Retina (tissue), 1 donor: Measurements from ENCODE around the gene RASGEF1B.
A peak's percentile ranks its signal among the peaks of the same experiment; 100 is the strongest.

Experiments used
- DNase-seq: peaks from one replicate; pipeline ENCODE4 v3.0.0-alpha.2; 2016

RASGEF1B gene

DNA sequence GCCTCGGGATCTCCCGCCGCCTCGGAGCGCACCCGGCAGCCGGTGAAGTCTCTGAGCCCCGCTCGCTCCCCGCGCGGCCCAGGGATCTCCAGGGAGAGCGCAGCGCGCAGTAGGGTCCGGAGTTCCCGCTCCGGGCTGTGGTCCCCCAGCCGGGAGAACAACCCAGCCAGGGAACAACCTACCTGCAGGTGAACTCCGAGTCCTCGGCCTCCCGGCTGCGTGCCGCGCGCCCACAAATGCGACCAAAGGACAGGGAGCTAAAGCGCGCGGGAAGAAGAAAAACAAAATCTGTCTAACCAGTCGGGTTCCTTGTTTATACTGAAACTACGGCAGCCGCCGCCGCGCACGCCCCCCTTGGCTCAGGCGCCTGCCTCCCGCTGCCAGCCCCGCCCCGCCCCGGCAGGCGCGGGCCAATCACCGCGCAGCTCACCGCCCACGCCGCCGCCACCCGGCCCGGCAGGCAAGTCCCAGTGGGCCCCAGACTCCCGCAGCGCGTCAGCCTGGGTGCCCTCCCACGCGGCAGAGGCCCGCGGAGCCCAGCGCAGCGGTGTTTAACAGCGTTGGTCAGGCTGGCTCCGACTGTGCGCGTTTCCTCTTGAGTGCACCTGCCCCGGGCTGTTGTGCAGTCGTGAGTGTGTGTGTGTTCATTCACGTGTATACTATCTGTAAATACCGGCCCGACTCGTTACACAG, at the start of gene RASGEF1B:
RASGEF1B (minus strand) TSS at position 320 of the 693 bp plus-strand sequence. CDS start 12,399 bp downstream, outside the sequence.
- DNase-seq = peak; percentile 89

DNA sequence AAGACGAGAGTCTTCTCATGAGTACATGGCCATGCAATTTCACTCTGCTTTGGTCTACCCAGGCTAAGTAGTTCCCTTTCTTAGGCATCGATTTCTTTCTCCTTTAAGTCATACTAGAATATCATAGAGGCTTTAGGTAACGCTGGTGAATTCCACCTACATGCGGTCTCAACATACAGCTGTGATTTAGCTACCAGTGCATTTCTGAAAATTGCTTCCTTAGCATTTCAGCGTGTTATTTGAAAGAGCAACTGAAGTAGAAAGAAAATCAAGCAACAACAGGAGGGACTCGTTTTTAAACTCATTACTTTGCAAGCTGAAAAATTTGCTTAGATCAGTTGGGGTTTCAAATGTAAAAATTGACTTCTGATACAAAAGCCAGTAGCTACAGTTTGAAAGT, 48.1 kb upstream of the RASGEF1B start:
- no peak for DNase-seq

DNA sequence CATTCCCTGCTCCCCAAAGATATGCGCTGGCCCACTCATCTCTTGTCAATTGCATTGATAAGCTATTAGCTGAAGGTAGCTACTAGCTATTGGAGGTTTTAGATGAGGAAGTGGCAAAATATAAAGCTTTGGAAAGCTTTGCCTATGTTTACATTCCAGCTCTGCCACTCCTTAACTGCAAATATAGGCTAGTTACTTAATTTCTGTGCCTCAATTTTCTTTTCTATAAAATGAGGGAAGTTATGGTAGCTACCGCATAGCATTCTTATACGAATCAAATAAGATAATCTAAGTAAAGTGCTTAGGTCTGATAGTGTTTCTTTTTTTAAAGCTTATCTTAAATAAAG, 47.7 kb upstream of the RASGEF1B start:
- DNase-seq = no peak

DNA sequence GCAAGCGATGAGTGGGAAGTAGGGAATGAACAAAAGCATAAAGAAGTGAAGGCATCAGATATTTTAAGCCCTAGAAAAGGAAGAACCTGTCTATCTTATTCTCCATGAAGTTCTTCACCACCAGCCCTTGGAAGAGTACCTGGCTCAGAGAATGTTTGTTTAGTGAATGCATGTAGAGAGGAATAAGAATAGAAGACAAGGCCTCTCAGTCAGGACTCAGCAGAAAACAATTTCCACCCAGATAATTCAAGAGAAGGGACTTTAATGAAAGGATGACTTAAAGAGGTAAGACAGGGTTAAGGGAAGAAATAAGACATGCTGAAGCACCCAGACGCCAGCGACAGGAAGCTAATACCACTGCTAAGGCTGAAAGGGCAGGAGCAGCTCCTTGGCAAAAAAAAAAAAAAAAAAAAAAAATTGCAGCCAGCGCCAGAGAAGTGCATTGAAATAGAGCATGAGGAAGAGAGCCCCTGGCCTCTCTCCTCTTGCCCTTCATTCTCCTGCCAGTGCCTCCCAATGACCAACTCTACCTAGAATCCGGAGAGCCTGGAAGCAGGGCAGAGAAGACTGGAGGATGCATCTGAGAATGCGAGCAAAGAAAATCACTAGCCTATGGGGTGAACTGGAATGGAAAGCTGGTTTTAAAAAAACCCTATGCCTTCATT, 47.2 kb upstream of the RASGEF1B start:
- DNase-seq = no peak

DNA sequence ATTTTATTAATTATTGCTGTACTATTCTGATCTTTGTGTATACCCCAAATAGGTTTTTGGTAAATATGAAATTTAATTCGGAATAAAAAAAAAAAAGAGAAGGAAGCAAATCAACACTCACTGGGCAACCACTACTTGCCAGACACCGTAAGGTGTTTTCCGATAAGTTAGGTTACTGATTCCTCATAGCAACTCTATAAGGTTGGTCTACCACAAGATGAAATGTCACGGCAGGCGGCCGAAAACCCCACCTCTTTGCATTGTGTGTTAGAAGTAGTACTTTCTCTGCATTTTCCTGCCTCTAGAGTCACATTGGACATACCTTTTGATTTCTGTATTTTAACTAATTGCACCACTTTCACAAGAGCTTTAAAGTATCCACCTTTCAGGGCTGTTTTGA, 44.5 kb upstream of the RASGEF1B start:
- no peak for DNase-seq

DNA sequence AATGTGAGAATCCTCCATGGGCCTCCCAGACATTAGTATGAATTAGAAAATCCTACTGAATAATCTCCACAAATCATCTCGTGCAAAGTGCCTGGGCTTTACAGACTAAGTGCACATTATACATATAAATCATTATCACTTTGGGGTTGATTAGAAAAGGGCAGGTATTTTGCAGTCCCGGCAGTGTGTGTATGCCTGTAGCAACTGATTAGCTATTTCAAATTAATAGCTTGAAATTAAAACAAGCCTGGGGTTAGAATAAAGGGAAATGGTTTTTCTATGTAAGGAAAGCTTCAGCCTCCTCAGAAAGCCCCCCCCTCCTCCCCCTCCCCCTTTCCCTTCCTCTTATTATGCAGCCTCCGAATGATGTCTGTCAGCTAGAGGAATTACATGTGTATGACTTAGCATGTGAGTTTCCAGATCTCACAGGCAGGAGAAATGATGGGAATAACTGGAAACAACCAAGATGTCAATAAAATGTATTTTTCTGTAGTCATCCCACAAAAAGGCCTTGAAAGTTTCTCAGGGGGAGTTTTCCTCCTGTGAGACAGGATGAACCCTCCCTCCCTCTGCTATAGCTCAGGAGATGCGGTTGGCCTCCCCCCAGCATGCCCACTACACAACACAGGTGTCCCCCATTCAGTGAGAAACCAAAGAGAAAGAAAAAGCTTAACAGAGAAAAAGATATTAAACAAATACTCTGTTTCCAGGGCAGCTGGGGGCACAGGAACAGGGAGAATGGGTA, 41.2 kb upstream of the RASGEF1B start:
- DNase-seq = no peak

DNA sequence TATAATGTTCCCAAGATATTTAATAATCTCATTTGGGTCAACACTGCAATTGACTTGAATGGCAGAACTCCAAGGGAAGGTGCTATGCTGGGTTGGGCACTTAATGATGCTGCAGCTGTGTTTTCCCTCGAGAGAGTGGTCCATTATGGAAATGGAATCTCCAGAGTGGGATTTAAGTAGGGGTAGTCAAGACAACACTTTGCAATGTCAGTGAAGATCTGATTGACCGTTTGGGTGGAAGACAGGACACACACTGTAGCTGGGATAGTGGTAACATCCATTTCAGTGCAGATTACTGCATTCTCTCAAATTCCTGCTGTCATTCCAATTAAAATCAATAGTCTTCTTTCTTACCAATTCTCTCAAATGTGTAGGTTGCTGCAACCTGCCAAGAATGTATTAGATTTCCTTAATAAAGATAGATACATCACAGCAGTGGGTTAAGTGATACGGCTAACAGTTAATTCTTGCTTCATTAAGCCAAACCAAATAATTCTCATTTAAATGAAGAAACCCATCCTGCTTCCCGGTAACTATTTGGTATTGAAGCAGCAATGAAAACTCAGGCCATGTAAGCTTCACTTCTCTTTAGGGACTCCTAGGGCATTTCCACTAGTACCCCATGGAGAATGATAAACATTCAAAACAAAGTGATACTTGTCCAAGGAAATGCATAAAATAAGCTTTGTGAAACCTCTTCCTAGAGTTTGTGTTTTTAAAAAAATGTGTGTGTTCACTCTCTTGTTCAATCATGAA, 40.5 kb upstream of the RASGEF1B start:
- no peak for DNase-seq

DNA sequence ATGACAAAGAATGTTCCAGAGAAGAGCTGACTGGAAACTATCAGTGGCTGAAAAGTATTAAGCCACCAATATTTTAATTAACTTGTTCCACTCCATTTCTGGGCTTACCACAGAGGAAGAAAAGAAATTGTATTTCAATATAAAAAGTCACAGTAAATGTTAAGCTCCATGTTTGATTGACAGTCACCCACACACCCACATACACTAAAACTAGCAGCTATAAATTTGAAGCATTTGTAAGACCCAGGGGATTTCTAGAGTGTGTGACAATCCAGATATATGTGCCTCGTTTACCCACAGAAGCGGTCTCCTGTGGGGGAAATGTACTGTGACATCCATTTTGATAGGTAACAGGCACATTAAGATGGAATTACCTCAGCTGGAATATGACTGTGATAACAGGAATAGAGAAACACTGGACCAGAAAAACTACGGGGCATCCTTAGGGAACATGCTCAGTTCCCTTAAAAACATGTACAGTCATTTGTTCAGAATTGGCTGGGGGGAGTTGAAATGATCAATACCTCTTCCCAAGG, 39.0 kb upstream of the RASGEF1B start:
- no peak for DNase-seq

DNA sequence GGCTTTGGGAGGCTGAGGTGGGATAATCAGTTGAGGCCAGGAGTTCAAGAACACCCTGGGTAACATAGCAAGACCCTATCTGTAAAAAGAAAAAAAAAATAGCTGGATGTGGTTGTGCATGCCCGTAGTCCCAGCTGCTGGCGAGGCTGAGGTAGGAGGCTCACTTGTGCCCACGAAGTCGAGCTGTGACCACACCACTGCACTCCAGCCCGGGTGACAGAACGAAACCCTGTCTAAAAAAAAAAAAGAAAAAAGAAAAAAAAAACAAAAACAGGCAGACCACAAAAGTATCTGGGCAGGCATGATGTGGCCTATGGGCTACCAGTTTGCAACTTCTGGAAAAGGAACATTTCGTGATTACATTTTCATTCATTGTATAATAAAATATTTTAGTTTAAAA, 38.1 kb upstream of the RASGEF1B start:
- no peak for DNase-seq

DNA sequence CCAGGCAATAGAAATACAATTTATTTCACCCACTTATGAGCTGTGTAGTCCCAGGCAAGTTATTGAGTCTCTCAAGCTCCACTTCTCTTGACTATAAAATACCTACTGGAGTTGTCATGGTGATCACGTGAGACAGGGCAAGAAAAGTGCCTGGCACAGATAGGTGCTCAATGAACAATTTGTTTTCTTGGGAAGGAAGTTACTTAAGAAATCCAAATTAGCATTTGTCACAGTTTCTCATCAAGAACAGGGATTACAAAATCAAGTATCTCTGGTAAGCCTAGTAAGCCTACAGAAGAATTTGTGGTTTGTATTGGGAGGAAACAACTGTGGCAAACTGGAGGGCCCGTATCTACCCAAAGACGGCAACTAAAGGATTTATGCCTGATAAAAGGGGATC, 37.5 kb upstream of the RASGEF1B start:
- no peak for DNase-seq

DNA sequence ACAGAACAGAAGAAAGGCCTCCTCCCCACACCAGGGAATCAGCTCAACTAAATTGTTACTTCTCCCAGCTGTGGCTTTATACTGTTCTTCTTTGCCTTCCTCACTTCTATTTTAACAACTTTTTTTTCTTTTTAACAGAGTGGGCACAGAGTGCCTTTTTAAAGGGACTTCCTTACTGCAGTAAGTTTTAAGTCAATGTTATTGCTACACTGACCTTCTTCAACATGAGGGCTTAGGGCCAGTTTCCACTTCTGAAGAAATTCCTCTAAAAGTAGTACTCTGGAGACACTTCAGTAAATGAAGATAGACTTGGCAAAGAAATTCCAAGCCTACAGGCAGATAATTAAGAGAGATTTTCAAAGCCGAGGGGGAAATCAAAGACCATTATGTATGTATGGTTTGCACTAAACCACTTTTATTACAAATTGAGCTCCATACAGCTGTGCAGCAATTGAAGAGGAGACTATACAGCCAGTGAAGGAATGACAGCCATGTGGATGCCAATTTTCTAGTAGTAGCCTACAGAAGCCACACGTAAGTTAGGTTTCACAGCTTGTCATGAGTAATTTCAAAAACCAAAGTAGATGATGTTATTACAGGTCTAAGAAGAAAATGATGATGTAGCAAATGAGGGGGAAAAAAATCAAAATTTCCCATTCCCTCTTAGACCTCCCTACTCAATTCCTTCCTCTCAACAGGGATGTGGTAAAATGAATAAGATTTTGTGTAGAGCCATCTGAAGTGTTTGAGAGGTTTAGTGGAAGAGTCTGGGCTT, 36.9 kb upstream of the RASGEF1B start:
- DNase-seq = no peak

DNA sequence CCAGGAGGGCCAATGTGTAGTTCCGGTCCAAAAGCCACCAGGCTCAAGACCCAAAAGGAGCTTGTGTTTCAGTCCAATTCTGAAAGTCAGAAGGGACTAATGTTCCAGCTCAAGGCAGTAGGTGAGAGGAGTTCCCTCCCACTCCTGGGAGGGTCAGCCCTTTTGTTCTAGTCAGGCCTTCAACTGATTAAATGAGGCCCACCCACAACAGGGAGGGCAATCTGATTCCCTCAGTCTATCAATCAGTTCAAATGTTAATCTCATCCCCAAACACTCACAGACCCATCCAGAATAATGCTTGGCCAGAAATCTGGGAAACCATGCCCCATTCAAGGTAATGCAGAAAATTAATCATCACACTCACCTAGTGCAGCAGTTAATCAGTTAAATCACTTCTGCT, 35.8 kb upstream of the RASGEF1B start:
- DNase-seq = no peak

DNA sequence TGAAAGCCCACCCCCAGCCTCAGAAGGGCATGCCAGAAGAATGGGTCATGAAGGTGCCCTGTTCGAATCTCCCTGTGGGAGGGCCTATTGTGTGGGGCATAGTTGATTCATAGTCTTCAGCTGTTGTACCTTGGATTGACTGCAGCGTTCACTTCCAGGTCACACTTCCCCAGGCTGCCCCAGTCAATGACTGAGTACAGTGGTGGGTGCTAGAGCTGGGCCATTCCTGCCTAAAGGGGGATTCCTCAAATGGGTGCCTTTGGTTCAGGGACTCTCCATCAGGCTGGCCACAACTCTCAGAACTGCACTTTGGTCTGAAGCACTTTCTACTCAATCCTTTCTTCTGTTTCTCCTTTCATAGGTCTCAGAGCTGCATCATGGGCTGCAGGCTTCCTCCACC, 35.0 kb upstream of the RASGEF1B start:
- DNase-seq = no peak

DNA sequence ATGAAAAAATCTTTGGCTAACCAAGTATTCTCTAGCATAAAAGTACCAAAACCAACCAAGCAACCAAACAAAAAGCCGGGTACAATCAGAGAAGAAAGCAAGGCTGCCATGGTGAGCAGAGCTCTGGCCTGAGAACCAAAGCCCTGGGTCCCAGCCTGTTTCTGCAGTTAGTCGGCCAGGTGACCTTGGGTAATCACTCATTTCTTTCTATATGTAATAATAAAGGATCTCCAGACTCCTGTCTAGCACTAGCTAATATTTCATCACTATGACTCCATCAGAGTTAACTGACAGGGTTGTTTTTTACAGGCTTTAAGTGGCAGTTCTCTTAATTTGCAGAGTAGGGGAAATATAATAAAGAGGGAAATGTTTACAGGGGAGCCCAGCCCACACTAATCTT, 34.0 kb upstream of the RASGEF1B start:
- no peak for DNase-seq

DNA sequence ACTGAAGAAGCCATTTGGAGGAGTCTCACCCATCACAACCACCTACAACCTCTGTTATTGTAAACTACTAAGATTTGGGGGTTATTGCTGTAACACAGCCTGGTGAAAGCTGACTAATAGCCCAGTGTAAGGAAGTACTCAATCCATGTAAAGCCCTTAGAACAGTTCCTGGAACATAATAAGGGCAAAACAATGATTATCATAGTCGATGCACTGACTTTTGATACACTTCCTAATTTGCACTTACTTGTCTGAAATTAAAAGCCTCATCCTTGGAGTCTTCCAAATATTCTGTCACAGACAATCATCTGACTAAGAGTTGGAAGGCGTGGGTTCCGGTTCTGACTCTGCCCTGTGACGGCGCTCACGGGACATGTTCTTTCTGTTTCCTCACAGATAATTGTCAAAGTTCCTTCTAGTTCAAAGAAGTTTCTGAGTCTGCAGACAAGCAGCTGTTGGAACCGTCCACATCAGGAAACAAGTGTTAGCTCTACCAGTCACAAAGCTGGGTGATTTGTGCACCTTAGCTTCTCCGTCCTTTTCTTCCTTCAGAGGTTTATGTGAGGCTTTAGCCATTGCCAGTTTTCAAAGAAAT, 33.4 kb upstream of the RASGEF1B start:
- no peak for DNase-seq

DNA sequence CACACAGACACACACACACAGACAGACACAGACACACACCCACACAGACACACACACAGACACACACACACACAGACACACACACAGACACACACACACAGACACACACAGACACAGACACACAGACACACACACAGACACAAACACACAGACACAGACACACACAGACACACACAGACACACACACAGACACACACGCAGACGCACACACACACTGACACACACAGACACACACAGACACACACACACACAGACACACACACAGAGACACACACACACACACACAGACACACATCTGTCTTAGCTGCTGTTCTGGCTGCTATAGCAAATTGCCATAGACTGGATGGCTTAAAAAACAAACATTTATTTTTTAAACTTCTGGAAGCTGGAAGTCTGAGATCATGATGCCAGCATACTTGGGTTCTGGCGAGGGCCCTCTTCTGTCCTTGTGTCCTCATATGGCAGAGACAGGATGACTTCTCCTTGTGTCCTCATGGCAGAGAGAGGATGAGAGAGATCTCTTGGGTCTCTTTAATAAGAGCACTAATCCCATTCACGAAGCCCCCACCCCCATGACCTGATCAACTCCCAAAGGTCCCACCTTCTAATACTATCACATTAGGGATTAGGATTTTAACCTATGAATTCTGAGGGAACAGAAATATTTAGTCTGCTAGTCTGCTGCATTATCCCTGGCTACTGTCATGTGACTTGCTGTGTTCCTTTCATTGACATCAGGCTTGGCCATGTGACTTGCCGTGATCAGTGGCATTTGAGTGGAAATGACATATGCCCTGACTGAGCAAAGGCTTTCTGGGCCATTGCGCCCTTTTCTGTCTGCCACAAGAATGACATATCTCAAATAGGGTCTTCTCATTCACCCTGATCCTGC, 32.7 kb upstream of the RASGEF1B start:
- no peak for DNase-seq

DNA sequence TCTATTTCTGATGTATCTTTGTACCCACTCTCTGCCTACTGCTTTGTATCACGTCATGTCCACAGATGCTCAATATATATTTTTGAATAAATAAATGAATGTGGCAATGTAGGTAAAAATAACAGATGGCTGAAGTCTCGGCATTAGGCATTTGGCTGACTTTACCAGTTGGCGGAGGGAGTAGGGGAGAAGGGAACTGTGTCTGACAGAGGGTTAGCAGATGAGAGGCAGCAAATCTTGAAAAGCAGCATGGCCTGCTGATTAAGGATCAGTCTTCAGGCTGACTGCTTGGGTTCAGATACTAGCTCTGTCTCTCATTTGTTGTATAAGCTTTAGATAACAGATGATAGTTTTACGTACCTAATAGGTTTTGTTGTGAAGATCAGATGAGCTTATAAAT, 31.9 kb upstream of the RASGEF1B start:
- no peak for DNase-seq

DNA sequence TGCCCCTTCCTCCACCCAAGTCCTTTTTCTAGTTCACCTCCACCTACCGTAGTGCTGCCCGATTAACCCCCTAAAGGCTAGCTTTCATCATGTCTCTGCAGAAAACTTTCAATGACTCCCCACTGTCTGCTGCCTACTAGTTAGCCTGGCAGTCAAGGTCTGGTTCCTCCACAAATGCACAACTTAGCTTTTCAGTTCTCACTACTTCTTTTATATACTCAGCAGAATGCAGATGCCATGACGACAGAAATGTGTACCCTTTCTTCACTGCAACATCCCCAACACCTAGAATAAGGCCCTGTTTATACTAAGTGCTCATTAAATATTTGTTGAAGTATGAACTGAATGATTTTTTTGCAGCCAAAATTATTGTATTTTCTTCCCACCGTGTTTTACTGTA, 30.9 kb upstream of the RASGEF1B start:
- no peak for DNase-seq

DNA sequence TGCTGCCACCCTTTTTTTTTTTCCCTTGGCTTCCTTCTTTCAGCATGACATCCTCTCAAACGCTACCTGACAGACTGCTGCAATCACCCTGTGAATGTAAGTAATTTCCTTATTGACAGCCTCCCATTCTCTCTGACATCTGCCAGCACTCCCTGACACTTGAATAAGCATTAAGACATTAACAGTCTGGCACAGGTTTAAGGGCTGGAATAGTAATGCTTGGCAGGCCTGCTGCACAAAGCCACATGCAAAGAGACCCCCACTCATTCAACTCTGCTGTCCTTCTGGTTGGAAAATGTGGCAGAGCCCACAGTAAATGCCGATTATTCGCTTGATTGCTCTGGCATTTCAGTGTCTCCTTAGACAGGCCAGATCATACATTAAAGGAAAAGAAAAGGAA, 28.1 kb upstream of the RASGEF1B start:
- DNase-seq = peak; percentile 77

DNA sequence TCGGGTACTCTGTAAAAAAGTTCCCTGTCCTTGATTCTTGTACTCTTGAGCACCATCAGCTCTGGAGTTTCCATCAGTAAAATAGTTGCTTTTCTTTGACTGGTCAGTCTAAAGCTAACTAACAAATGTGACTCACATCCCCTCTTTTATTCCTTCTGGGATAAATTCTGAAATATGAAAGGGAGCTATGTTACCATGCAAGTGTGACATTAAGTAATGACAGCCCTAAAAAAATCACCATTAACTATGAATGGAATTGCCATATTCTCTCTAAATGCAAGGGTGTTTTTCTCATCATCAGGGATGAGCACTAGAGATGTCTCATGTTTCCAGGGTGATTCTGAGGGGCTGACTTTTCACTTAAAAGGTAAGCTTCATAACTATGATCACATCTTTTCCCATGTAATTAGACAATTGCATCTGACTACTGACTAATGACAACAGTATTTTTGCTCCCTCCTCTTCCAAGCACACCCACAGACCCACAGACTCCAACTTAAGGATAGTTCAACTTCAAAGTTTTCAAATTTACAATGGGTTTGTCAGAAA, 26.9 kb upstream of the RASGEF1B start:
- no peak for DNase-seq

DNA sequence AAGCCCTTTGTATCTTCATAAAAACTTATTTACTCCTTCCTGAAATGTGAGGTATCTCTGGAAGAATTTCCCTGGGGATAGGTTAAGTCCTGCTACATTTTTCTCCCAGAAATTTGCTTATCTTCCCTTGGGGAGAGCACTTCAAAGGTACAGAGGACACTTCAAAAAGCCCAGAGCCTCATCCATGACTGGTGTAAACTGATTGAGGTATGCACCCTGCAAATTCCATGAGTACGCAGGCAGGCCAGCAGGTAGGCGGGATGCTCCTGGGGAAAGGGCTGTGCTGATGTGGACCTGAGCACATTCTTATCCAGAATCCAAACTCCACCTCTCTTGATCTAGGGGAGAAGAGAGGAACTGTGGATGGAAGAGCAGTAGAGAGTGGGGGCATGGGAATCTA, 26.3 kb upstream of the RASGEF1B start:
- DNase-seq = no peak
